NT2/D1 (cell line): Measurements from ENCODE around the gene NR2C2.

Experiments used
- YY1 ChIP-seq: IDR thresholded peaks from 2 replicates; pipeline ENCODE4 v1.6.1; 2011; ENCODE audit not compliant: insufficient read length, insufficient read depth
- ZNF274 ChIP-seq: IDR thresholded peaks from 2 replicates; pipeline ENCODE4 v1.6.1; 2011; ENCODE audit warnings: mild to moderate bottlenecking, low read depth, low read length

GRCh38 chr3:14946236-14946635 is 1.1 kb upstream of the NR2C2 start:
- TF ChIP-seq ZNF274 (no peak), YY1 (no peak)
